ENCODE data around the gene NASP.

The NASP gene

DNA sequence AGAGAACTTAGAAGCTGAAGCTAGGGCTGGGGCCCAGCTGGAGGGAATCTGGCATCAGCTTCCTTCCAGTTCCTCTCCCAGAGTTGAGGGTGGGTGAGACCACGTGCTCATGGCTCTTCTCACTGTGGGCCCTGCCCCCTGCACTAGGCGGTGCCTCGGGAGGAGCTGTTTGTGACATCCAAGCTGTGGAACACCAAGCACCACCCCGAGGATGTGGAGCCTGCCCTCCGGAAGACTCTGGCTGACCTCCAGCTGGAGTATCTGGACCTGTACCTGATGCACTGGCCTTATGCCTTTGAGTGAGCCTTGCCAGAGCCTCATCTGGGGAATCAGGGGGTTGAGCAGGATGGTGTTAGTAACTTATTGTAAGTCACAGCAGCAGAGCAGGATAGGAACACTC lies 17.1 kb upstream of the NASP start:
- Histone ChIP-seq H4K20me1 (ENCODE audit: insufficient read depth, low read length, poor library complexity, severe bottlenecking) (peaks cover 11% of the 10 kb centered on the region), H3K9me2 (replicated peaks; ENCODE audit: low read depth, low read length) (no peaks in the 10 kb centered on the region), H3K4me2 (ENCODE audit: low read depth, low read length, poor library complexity, severe bottlenecking) (no peak overlapping the region), H3K79me2 (ENCODE audit: insufficient read depth, low read length) (peaks cover 17% of the 10 kb centered on the region; the same call in 1 of the 2 replicates), H3K4me1 (ENCODE audit: insufficient read depth, low read length, poor library complexity, severe bottlenecking) (no peaks in the 10 kb centered on the region), H2AFZ (ENCODE audit: low read length) (no peak overlapping the region), H3K9ac (ENCODE audit: low read depth, low read length, poor library complexity, severe bottlenecking) (no peak overlapping the region), H3K9me3 (ENCODE audit: insufficient read depth, low read depth, low read length) (no peaks in the 10 kb centered on the region), H3K36me3 (ENCODE audit: insufficient read depth, low read length) (peaks cover 75% of the 10 kb centered on the region; the same call in 1 of the 2 replicates), H3K4me3 (ENCODE audit: low read length, poor library complexity, severe bottlenecking) (no peak overlapping the region), H3K27me3 (ENCODE audit: insufficient read depth, low read length, poor library complexity, severe bottlenecking) (no peaks in the 10 kb centered on the region), H3F3A (ENCODE audit: low read depth) (peaks cover 6% of the 10 kb centered on the region; the same call in 1 of the 2 replicates)
- TF ChIP-seq EZH2phosphoT487 (IDR thresholded peaks at IDR 0.05; ENCODE audit: borderline replicate concordance), result no peak
- TF ChIP-seq, protein P1, sequence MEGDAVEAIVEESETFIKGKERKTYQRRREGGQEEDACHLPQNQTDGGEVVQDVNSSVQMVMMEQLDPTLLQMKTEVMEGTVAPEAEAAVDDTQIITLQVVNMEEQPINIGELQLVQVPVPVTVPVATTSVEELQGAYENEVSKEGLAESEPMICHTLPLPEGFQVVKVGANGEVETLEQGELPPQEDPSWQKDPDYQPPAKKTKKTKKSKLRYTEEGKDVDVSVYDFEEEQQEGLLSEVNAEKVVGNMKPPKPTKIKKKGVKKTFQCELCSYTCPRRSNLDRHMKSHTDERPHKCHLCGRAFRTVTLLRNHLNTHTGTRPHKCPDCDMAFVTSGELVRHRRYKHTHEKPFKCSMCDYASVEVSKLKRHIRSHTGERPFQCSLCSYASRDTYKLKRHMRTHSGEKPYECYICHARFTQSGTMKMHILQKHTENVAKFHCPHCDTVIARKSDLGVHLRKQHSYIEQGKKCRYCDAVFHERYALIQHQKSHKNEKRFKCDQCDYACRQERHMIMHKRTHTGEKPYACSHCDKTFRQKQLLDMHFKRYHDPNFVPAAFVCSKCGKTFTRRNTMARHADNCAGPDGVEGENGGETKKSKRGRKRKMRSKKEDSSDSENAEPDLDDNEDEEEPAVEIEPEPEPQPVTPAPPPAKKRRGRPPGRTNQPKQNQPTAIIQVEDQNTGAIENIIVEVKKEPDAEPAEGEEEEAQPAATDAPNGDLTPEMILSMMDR (conservative IDR thresholded peaks at IDR 0.05; ENCODE audit: low read length), result no peak

DNA sequence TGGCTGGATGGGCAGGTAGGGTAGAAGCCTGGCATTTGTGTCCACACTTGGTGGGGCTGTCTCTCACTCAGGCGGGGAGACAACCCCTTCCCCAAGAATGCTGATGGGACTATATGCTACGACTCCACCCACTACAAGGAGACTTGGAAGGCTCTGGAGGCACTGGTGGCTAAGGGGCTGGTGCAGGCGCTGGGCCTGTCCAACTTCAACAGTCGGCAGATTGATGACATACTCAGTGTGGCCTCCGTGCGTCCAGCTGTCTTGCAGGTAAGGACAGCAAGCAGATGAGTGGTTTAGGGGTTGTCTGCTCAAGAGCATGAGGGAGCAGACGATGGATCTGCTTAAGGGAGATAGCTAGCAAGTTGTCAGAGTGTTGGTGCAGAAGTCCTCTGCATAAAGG lies 15.9 kb upstream of the NASP start:
- peaks cover 11% of the 10 kb centered on the region for H4K20me1 ChIP-seq (ENCODE audit: insufficient read depth, low read length, poor library complexity, severe bottlenecking)
- no peak overlapping the region for H3K4me3 ChIP-seq (ENCODE audit: low read length, poor library complexity, severe bottlenecking)
- no peaks in the 10 kb centered on the region for H3K9me3 ChIP-seq (ENCODE audit: insufficient read depth, low read depth, low read length)
- 0 out of 2 replicates have a peak, but pooled peaks cover 8% of the 10 kb centered on the region for H3K79me2 ChIP-seq (ENCODE audit: insufficient read depth, low read length)
- no peaks in the 10 kb centered on the region for H3K27me3 ChIP-seq (ENCODE audit: insufficient read depth, low read length, poor library complexity, severe bottlenecking)
- no peak for TF ChIP-seq EZH2phosphoT487 (IDR thresholded peaks at IDR 0.05; ENCODE audit: borderline replicate concordance)
- TF ChIP-seq, protein P1 (conservative IDR thresholded peaks at IDR 0.05; ENCODE audit: low read length), result no peak
- no peaks in the 10 kb centered on the region for H3K9me2 ChIP-seq (replicated peaks; ENCODE audit: low read depth, low read length)
- peaks cover 6% of the 10 kb centered on the region; the same call in 1 of the 2 replicates for H3F3A ChIP-seq (ENCODE audit: low read depth)
- H3K9ac ChIP-seq (ENCODE audit: low read depth, low read length, poor library complexity, severe bottlenecking), result no peak overlapping the region
- H3K36me3 ChIP-seq (ENCODE audit: insufficient read depth, low read length), result peaks cover 66% of the 10 kb centered on the region; the same call in 1 of the 2 replicates
- no peak overlapping the region for H2AFZ ChIP-seq (ENCODE audit: low read length)
- H3K4me1 ChIP-seq (ENCODE audit: insufficient read depth, low read length, poor library complexity, severe bottlenecking), result no peaks in the 10 kb centered on the region
- no peak overlapping the region for H3K4me2 ChIP-seq (ENCODE audit: low read depth, low read length, poor library complexity, severe bottlenecking)

DNA sequence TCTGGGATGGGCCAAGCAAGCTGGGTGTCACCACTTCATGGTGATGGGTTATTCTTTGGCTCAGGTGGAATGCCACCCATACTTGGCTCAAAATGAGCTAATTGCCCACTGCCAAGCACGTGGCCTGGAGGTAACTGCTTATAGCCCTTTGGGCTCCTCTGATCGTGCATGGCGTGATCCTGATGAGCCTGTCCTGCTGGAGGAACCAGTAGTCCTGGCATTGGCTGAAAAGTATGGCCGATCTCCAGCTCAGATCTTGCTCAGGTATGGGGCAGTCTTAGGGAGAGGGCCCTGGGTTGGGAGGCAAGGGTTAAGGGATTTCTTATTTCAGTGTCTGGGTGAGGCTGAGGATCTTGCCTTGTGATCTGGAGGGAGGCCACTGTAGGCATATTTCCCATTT lies 15.4 kb upstream of the NASP start:
- Histone ChIP-seq H3K9ac (ENCODE audit: low read depth, low read length, poor library complexity, severe bottlenecking) (no peak overlapping the region), H3K4me3 (ENCODE audit: low read length, poor library complexity, severe bottlenecking) (no peak overlapping the region)

More for the DNA sequence above, 15.4 kb upstream of the NASP start:
- no peak overlapping the region for H2AFZ ChIP-seq (ENCODE audit: low read length)
- H3K79me2 ChIP-seq (ENCODE audit: insufficient read depth, low read length), result 0 out of 2 replicates have a peak, but pooled peaks cover 7% of the 10 kb centered on the region
- no peaks in the 10 kb centered on the region for H3K27me3 ChIP-seq (ENCODE audit: insufficient read depth, low read length, poor library complexity, severe bottlenecking)
- peaks cover 63% of the 10 kb centered on the region; the same call in 1 of the 2 replicates for H3K36me3 ChIP-seq (ENCODE audit: insufficient read depth, low read length)
- H3F3A ChIP-seq (ENCODE audit: low read depth), result peaks cover 6% of the 10 kb centered on the region; the same call in 1 of the 2 replicates
- no peak for TF ChIP-seq EZH2phosphoT487 (IDR thresholded peaks at IDR 0.05; ENCODE audit: borderline replicate concordance)
- TF ChIP-seq, protein P1 (conservative IDR thresholded peaks at IDR 0.05; ENCODE audit: low read length), result no peak
- H3K4me1 ChIP-seq (ENCODE audit: insufficient read depth, low read length, poor library complexity, severe bottlenecking), result no peaks in the 10 kb centered on the region
- no peaks in the 10 kb centered on the region for H3K9me2 ChIP-seq (replicated peaks; ENCODE audit: low read depth, low read length)
- peaks cover 11% of the 10 kb centered on the region for H4K20me1 ChIP-seq (ENCODE audit: insufficient read depth, low read length, poor library complexity, severe bottlenecking)
- no peak overlapping the region for H3K4me2 ChIP-seq (ENCODE audit: low read depth, low read length, poor library complexity, severe bottlenecking)
- H3K9me3 ChIP-seq (ENCODE audit: insufficient read depth, low read depth, low read length), result no peaks in the 10 kb centered on the region

Data from Loucy (cell line).